Panc1 (cell line): ENCODE results near the gene RFT1.

Source experiments
- CTCF ChIP-seq: fragments of 450-650 bp; IDR thresholded peaks from 2 replicates; pipeline ENCODE4 v1.5.1; 2017; ENCODE audit warnings: mild to moderate bottlenecking
- POLR2AphosphoS5 ChIP-seq: IDR thresholded peaks from 2 replicates; pipeline ENCODE4 v1.6.1; 2012; ENCODE audit warnings: mild to moderate bottlenecking, low read depth, low read length, moderate library complexity
- REST ChIP-seq, 2 experiments: IDR thresholded peaks; 2 replicates each; pipeline ENCODE4 v1.6.1; 2011 to 2012; ENCODE audit warnings: low read depth in 2 of 2, control low read depth in 1 of 2, low read length in 1 of 2, mild to moderate bottlenecking in 1 of 2, moderate library complexity in 1 of 2; ENCODE audit not compliant: insufficient read depth in 1 of 2
- SIN3A ChIP-seq: IDR thresholded peaks from 2 replicates; pipeline ENCODE4 v1.6.1; 2012; ENCODE audit warnings: low read depth, mild to moderate bottlenecking, low read length, moderate library complexity, borderline replicate concordance; ENCODE audit not compliant: insufficient read depth
- TCF7L2 ChIP-seq: IDR thresholded peaks from 2 replicates; pipeline ENCODE4 v1.6.1; 2011; ENCODE audit warnings: mild to moderate bottlenecking, low read depth, low read length, inconsistent platforms

GRCh38 chr3:53114412-53115074, 15.7 kb downstream of the RFT1 start:
- no peak for TF ChIP-seq CTCF
- no peak for TF ChIP-seq POLR2AphosphoS5
- no peak for TF ChIP-seq SIN3A
- TF ChIP-seq REST (IDR thresholded peaks at IDR 0.05; ENCODE audit: insufficient read depth in 1 of 2, low read depth in 2 of 2, low read length in 1 of 2), result no peak
- no peak for TF ChIP-seq TCF7L2
